Esophagus squamous epithelium (tissue), 4 donors: ENCODE measurements around the gene MINDY2.
A peak's percentile ranks its signal among the peaks of the same experiment; 100 is the strongest.

Source experiments
- POLR2A ChIP-seq, 4 donors: fragments of 450-650 bp; IDR thresholded peaks; one replicate each; pipeline ENCODE4 v1.6.1; 2017; ENCODE audit warnings: antibody characterized with exemption in 4 of 4, mild to moderate bottlenecking in 4 of 4, moderate library complexity in 3 of 4
- TF ChIP-seq, protein P1 (sequence below), 6 experiments: fragments of 450-650 bp in 4 of 6; fragments of 200-600 bp in 2 of 6; sonication (generic) in 2 of 6; IDR thresholded peaks; one replicate each; pipeline ENCODE4 v1.5.1; 2016 to 2019; ENCODE audit warnings: antibody characterized with exemption in 6 of 6, mild to moderate bottlenecking in 4 of 6, moderate library complexity in 4 of 6

DNA sequence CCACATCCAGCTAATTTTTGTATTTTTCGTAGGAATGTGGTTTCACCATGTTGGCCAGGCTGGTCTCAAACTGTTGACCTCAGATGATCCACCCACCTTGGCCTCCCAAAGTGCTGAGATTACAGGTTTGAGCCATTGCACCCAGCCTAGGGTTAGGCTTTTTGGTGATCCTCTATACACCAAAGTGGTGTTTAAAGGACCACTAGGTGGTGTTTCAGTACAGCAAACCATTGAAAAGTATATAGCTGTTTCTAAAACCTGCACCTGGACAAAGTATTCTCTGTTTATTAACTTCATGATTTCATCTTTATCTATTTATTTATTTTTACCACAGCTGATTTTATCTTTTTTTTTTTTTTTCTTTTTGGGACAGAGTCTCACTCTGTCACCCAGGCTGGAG lies 68.4 kb downstream of the MINDY2 start:
- TF ChIP-seq, protein P1, sequence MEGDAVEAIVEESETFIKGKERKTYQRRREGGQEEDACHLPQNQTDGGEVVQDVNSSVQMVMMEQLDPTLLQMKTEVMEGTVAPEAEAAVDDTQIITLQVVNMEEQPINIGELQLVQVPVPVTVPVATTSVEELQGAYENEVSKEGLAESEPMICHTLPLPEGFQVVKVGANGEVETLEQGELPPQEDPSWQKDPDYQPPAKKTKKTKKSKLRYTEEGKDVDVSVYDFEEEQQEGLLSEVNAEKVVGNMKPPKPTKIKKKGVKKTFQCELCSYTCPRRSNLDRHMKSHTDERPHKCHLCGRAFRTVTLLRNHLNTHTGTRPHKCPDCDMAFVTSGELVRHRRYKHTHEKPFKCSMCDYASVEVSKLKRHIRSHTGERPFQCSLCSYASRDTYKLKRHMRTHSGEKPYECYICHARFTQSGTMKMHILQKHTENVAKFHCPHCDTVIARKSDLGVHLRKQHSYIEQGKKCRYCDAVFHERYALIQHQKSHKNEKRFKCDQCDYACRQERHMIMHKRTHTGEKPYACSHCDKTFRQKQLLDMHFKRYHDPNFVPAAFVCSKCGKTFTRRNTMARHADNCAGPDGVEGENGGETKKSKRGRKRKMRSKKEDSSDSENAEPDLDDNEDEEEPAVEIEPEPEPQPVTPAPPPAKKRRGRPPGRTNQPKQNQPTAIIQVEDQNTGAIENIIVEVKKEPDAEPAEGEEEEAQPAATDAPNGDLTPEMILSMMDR (IDR thresholded peaks at IDR 0.05): peak in 1 of 6 experiments; percentile 24
- TF ChIP-seq POLR2A (IDR thresholded peaks at IDR 0.05): no peak
